Gastroesophageal sphincter (tissue), 4 donors: Measurements from ENCODE around the gene ANHX. TPM values are rescaled to one million over a fixed set of nuclear protein-coding genes. Genes with fewer than 3 reads are reported as not detected.

Experiments
- ATAC-seq: fragments of 150-250 bp; one replicate; pipeline ENCODE4 v1.9.1; 2016; ENCODE audit warnings: mild to moderate bottlenecking, moderate library complexity
- H3K27ac ChIP-seq, 4 donors: fragments of 200-600 bp; sonication (generic) in 3 of 4; 1 replicate in 3 of 4; 2 replicates in 1 of 4; pipeline ENCODE4 v1.5.1; 2016 to 2019
- H3K27me3 ChIP-seq: fragments of 200-600 bp; sonication (generic); one replicate; pipeline ENCODE4 v1.5.1; 2019
- H3K36me3 ChIP-seq, 2 donors: fragments of 200-600 bp; sonication (generic); one replicate each; pipeline ENCODE4 v1.5.1; 2019; ENCODE audit warnings: control low read depth in 1 of 2
- H3K4me1 ChIP-seq, 3 donors: fragments of 200-600 bp; sonication (generic); 1 replicate in 2 of 3; 2 replicates in 1 of 3; pipeline ENCODE4 v1.5.1; 2016 to 2019; ENCODE audit warnings: control low read depth in 2 of 3
- H3K4me3 ChIP-seq, 2 donors: fragments of 200-600 bp; sonication (generic); one replicate each; pipeline ENCODE4 v1.5.1; 2019; ENCODE audit warnings: mild to moderate bottlenecking in 1 of 2, moderate library complexity in 1 of 2
- H3K9me3 ChIP-seq, 3 donors: fragments of 200-600 bp; sonication (generic); one replicate each; pipeline ENCODE4 v1.5.1; 2017 to 2019; ENCODE audit warnings: control low read depth in 2 of 3
- EP300 ChIP-seq: sonication (generic); formaldehyde crosslinking; IDR thresholded peaks from one replicate; pipeline ENCODE4 v1.6.1; 2017; ENCODE audit warnings: antibody characterized with exemption, mild to moderate bottlenecking
- POLR2A ChIP-seq, 2 donors: fragments of 450-650 bp; IDR thresholded peaks; one replicate each; pipeline ENCODE4 v1.6.1; 2017; ENCODE audit warnings: antibody characterized with exemption in 2 of 2, mild to moderate bottlenecking in 2 of 2, moderate library complexity in 1 of 2
- POLR2AphosphoS5 ChIP-seq: sonication (generic); formaldehyde crosslinking; IDR thresholded peaks from one replicate; pipeline ENCODE4 v1.6.1; 2017; ENCODE audit warnings: antibody characterized with exemption
- WGBS, 2 donors: methylation state at CpG; one replicate each; pipeline ENCODE4 v1.1.5; 2018; ENCODE audit warnings: low coverage in 1 of 2; 5-methylcytosine and 5-hydroxymethylcytosine counted together
- total RNA-seq, 4 donors: library from RNA; depleted of rRNA; stranded (reverse); fragments of >200 nt; gene quantifications; one replicate each; pipeline ENCODE4 v1.1.0, GENCODE V29; 2016
- TF ChIP-seq, protein P1 (sequence below), 4 experiments: fragments of 200-600 bp in 2 of 4; fragments of 450-650 bp in 2 of 4; sonication (generic) in 1 of 4; IDR thresholded peaks; one replicate each; pipeline ENCODE4 v1.5.1; 2017 to 2019; ENCODE audit warnings: antibody characterized with exemption in 4 of 4, mild to moderate bottlenecking in 2 of 4, moderate library complexity in 2 of 4

ANHX gene
- total RNA-seq, 4 donors from 2014 or later, result not detected

- no peak overlapping the region for H3K4me3 ChIP-seq
- no peak overlapping the region for H3K27ac ChIP-seq
- TF ChIP-seq EP300, result no peak
- TF ChIP-seq POLR2AphosphoS5, result no peak
- TF ChIP-seq, protein P1, sequence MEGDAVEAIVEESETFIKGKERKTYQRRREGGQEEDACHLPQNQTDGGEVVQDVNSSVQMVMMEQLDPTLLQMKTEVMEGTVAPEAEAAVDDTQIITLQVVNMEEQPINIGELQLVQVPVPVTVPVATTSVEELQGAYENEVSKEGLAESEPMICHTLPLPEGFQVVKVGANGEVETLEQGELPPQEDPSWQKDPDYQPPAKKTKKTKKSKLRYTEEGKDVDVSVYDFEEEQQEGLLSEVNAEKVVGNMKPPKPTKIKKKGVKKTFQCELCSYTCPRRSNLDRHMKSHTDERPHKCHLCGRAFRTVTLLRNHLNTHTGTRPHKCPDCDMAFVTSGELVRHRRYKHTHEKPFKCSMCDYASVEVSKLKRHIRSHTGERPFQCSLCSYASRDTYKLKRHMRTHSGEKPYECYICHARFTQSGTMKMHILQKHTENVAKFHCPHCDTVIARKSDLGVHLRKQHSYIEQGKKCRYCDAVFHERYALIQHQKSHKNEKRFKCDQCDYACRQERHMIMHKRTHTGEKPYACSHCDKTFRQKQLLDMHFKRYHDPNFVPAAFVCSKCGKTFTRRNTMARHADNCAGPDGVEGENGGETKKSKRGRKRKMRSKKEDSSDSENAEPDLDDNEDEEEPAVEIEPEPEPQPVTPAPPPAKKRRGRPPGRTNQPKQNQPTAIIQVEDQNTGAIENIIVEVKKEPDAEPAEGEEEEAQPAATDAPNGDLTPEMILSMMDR (IDR thresholded peaks at IDR 0.05), result no peak
- no peak for TF ChIP-seq POLR2A (IDR thresholded peaks at IDR 0.05)
- peaks cover 31 to 92% (median 45%) of the 10 kb centered on the region in 3 donors for H3K9me3 ChIP-seq
- no peak for ATAC-seq
- H3K4me1 ChIP-seq, result no peaks in the 10 kb centered on the region
- 92 to 93% methylated on average over 6 to 7 of the region's 7 CpGs for WGBS, 2 donors
- peaks cover 24 to 51% of the 10 kb centered on the region in 2 donors for H3K36me3 ChIP-seq
- H3K27me3 ChIP-seq, result no peaks in the 10 kb centered on the region
Measured at GRCh38 chr12:133203344-133204263, 32.1 kb downstream of the ANHX start.

GRCh38 chr12:133202493-133203343 lies 33.0 kb downstream of the ANHX start:
- H3K4me1 ChIP-seq, result no peaks in the 10 kb centered on the region
- H3K27ac ChIP-seq, result no peak overlapping the region
- H3K27me3 ChIP-seq, result no peaks in the 10 kb centered on the region
- peaks cover 24 to 87% (median 45%) of the 10 kb centered on the region in 3 donors for H3K9me3 ChIP-seq
- TF ChIP-seq, protein P1 (IDR thresholded peaks at IDR 0.05), result no peak
- no peak for TF ChIP-seq POLR2A (IDR thresholded peaks at IDR 0.05)
- no peak for TF ChIP-seq POLR2AphosphoS5
- no peak for TF ChIP-seq EP300
- H3K36me3 ChIP-seq, result peaks cover 24 to 51% of the 10 kb centered on the region in 2 donors
- no peak for ATAC-seq
- 97 to 100% methylated on average over 1 to 2 of the region's 2 CpGs for WGBS, 2 donors
- no peak overlapping the region for H3K4me3 ChIP-seq

DNA sequence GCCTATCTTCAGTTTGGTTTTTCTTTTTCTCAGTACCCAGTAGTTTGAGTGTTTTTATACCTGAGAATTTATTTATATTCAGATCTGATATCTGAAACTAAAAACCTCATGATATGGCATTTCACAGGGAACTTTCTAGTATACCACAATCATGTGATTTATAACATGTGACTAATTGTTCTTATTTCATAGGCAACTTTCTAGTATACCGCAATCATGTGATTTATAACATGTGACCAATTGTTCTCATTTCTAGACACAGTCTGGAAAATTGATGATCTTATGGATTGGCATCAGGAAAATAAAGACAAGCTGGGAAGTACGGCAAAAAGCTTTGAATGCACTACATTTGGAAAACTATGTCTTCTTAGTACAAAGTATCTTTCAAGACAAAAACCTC lies 33.8 kb downstream of the ANHX start:
- H3K27ac ChIP-seq, result no peak overlapping the region
- TF ChIP-seq EP300 (no peak), POLR2AphosphoS5 (no peak), POLR2A (IDR thresholded peaks at IDR 0.05) (no peak)
- TF ChIP-seq, protein P1 (IDR thresholded peaks at IDR 0.05), result no peak
- H3K4me3 ChIP-seq, result no peak overlapping the region
- no peak for ATAC-seq
- H3K27me3 ChIP-seq, result no peaks in the 10 kb centered on the region
- H3K4me1 ChIP-seq, result no peaks in the 10 kb centered on the region
- 39 to 97% methylated on average over 2 of the region's 2 CpGs for WGBS, 2 donors
- peaks cover 24 to 53% of the 10 kb centered on the region in 2 donors for H3K36me3 ChIP-seq
- H3K9me3 ChIP-seq, result peaks cover 24 to 80% (median 45%) of the 10 kb centered on the region in 3 donors

- WGBS, 2 donors, result 100% methylated on average over 1 to 4 of the region's 5 CpGs
- Histone ChIP-seq H3K9me3 (peaks cover 0 to 92% (median 11%) of the 10 kb centered on the region in 3 donors), H3K36me3 (peaks cover 29 to 92% of the 10 kb centered on the region in 2 donors)
Measured at GRCh38 chr12:133192847-133193246, 42.8 kb downstream of the ANHX start.

More at GRCh38 chr12:133192847-133193246, 42.8 kb downstream of the ANHX start:
- Histone ChIP-seq H3K27ac (no peak overlapping the region), H3K4me1 (no peaks in the 10 kb centered on the region), H3K27me3 (no peaks in the 10 kb centered on the region), H3K4me3 (no peak overlapping the region)
- ATAC-seq, result no peak
- TF ChIP-seq POLR2A (IDR thresholded peaks at IDR 0.05), result no peak
- no peak for TF ChIP-seq POLR2AphosphoS5
- TF ChIP-seq EP300, result no peak
- TF ChIP-seq, protein P1 (IDR thresholded peaks at IDR 0.05), result no peak
